Measurements from ENCODE around the gene SV2A. TPM values are rescaled to one million over a fixed set of nuclear protein-coding genes. Genes with fewer than 3 reads are reported as not detected.
A peak's percentile ranks its signal among the peaks of the same experiment; 100 is the strongest.
"Not testable (repeated sequence)": the region's sequence is repeated elsewhere in the genome, so short reads cannot be mapped to it uniquely, and the experiment has no call there.

SV2A gene
- total RNA-seq, 3 donors from 2014 or later, result 0.32 to 3.6 (median 2.2) TPM

DNA sequence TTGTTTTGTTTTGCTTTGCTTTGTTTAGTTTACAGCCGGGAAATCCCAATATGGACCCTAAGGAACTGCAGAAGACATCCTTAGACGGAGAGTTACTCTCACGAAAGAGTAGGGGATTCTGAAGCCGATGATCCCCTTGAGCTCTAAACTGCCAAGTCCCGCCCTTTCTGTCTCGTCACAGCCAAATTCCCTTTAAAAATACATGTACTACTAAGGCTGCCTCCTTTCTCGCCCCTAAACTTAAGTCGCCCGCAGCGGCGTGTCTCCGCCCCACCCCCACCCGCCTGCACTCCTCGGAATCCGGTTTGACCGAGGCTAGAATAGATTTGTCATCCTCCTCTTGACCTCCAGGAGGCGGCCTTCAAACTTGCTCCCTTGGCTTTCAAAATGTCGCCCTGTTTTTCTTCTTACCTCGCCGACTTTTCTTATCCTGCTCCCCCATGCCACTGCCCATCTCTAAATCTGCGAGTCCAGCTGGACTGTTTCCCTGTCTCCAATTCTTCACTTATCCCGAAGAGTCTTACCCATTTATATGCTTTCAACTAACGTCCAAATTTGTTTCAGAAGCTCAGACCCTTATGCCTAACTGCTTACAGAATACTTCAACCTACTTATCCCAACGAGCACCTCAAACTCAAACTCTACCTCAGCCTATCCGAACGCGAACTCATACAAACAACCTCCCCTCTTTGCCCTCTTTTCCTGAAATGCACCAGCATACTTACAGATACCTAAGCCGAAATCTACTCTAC is 29.2 kb downstream of the SV2A start:
- TF ChIP-seq POLR2A (IDR thresholded peaks at IDR 0.05), result no peak
- TF ChIP-seq, protein P1, sequence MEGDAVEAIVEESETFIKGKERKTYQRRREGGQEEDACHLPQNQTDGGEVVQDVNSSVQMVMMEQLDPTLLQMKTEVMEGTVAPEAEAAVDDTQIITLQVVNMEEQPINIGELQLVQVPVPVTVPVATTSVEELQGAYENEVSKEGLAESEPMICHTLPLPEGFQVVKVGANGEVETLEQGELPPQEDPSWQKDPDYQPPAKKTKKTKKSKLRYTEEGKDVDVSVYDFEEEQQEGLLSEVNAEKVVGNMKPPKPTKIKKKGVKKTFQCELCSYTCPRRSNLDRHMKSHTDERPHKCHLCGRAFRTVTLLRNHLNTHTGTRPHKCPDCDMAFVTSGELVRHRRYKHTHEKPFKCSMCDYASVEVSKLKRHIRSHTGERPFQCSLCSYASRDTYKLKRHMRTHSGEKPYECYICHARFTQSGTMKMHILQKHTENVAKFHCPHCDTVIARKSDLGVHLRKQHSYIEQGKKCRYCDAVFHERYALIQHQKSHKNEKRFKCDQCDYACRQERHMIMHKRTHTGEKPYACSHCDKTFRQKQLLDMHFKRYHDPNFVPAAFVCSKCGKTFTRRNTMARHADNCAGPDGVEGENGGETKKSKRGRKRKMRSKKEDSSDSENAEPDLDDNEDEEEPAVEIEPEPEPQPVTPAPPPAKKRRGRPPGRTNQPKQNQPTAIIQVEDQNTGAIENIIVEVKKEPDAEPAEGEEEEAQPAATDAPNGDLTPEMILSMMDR (IDR thresholded peaks at IDR 0.05), result peak; percentile 67 to 80 (median 68)
- TF ChIP-seq POLR2AphosphoS5 (IDR thresholded peaks at IDR 0.05), result peak in 1 of 3 donors; percentile 40
- DNase-seq (ENCODE audit: low spot score in 2 of 2), result peak; percentile 82 to 85
- intact Hi-C loops (cut with DNase I; ENCODE audit: low total_unique reads), result no loop called here

DNA sequence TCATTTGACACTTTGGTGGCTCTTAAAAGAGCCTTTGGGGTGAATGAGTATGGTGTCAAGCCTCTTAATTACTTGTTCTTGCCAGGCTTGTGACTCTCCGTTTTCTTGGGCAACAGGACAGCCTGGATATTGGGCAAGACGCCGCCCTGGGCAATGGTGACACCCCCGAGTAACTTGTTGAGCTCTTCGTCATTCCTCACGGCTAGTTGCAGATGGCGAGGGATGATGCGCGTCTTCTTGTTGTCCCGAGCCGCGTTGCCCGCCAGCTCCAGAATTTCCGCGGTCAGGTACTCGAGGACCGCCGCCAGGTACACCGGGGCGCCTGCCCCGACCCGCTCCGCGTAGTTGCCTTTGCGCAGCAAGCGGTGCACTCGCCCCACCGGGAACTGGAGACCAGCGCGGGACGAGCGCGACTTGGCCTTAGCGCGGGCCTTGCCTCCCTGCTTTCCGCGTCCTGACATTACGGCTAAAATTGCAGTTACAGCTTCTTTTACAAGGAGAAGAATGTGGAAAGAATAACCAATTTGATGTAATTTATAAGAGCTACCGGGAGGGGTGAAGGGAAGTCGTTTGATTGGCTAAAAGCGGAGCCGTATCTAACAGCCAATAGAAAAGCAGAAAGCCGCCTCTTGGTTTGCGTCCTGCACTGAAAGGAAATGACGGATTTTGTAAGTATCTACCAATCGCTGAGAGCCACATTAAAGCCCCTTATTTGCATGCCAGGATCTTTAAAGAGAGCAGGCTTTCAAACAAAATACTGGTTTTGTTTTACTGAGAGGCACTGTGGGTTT is 30.0 kb downstream of the SV2A start:
- H3K9me3 ChIP-seq, result no peaks in the 10 kb centered on the region
- H3K4me3 ChIP-seq, result peak overlapping the region; percentile 69 to 83 (median 78)
- H3K4me1 ChIP-seq, result peaks cover 0 to 13% of the 10 kb centered on the region in 2 donors
- H3K36me3 ChIP-seq, result no peaks in the 10 kb centered on the region
- H3K27me3 ChIP-seq, result no peaks in the 10 kb centered on the region
- peak; percentile 78 to 94 for DNase-seq (ENCODE audit: low spot score in 2 of 2)
- intact Hi-C loops (cut with DNase I; ENCODE audit: low total_unique reads), result no loop called here
- TF ChIP-seq POLR2AphosphoS5 (IDR thresholded peaks at IDR 0.05), result peak; percentile 98 to 99 (median 99)
- TF ChIP-seq POLR2A (IDR thresholded peaks at IDR 0.05), result peak; percentile 86
- TF ChIP-seq, protein P1 (IDR thresholded peaks at IDR 0.05), result peak; percentile 41 to 54 (median 50)
- H3K27ac ChIP-seq, result peak overlapping the region; percentile 99 to 100

More for the DNA sequence above, 29.2 kb downstream of the SV2A start:
- Histone ChIP-seq H3K9me3 (no peaks in the 10 kb centered on the region), H3K36me3 (no peaks in the 10 kb centered on the region), H3K4me1 (peaks cover 0 to 13% of the 10 kb centered on the region in 2 donors), H3K4me3 (peak overlapping the region; percentile 69 to 83 (median 78)), H3K27me3 (no peaks in the 10 kb centered on the region), H3K27ac (peak overlapping the region; percentile 99 to 100)

DNA sequence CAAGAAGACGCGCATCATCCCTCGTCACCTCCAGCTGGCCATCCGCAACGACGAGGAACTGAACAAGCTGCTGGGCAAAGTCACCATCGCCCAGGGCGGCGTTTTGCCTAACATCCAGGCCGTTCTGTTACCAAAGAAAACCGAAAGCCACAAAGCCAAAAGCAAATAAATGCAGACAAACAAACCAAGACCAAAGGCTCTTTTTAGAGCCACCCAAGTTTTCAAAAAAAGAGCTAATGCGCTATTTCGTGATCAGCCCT is 30.5 kb downstream of the SV2A start:
- DNase-seq (ENCODE audit: low spot score in 2 of 2); H3K9me3 ChIP-seq; H3K27me3 ChIP-seq; H3K36me3 ChIP-seq; intact Hi-C loops (cut with DNase I; ENCODE audit: low total_unique reads): not testable (repeated sequence)
- Histone ChIP-seq H3K4me3 (peak overlapping the region; percentile 69 to 83 (median 78)), H3K27ac (peak overlapping the region; percentile 99 to 100), H3K4me1 (peaks cover 0 to 13% of the 10 kb centered on the region in 2 donors)

DNA sequence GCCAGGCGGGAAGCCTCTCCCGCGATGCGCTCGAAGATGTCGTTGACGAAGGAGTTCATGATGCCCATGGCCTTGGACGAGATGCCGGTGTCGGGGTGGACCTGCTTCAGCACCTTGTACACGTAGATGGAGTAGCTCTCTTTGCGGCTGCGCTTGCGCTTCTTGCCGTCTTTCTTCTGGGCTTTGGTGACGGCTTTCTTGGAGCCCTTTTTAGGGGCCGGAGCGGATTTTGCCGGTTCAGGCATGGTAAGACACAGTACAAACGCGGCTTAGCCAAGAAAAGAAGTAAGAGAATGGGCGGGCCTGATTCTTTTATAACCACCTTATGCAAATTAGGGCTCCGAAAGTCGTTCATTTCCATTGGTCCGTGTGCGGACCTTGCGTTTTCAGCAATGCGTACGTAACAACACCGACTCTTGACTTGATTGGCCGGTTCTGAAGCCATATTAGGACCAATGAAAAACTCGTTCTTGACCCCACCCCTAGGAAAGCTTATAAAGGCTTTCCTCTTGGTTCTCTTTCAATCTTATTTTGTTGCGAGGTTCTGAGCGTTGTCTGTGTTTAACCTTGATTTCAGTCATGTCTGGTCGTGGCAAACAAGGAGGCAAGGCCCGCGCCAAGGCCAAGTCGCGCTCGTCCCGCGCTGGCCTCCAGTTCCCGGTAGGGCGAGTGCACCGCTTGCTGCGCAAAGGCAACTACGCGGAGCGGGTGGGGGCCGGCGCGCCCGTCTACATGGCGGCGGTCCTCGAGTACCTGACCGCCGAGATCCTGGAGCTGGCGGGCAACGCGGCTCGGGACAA is 31.0 kb downstream of the SV2A start:
- Histone ChIP-seq H3K4me1 (peaks cover 0 to 13% of the 10 kb centered on the region in 2 donors), H3K4me3 (peak overlapping the region; percentile 69 to 83 (median 78)), H3K27me3 (no peaks in the 10 kb centered on the region), H3K27ac (peak overlapping the region; percentile 99 to 100), H3K9me3 (no peaks in the 10 kb centered on the region), H3K36me3 (no peaks in the 10 kb centered on the region)
- DNase-seq (ENCODE audit: low spot score in 2 of 2), result peak; percentile 81 to 97
- intact Hi-C loops (cut with DNase I; ENCODE audit: low total_unique reads), result no loop called here
- TF ChIP-seq, protein P1 (IDR thresholded peaks at IDR 0.05), result peak in 2 of 3 donors; percentile 8 to 31
- peak; percentile 100 for TF ChIP-seq POLR2AphosphoS5 (IDR thresholded peaks at IDR 0.05)
- peak; percentile 99 for TF ChIP-seq POLR2A (IDR thresholded peaks at IDR 0.05)

DNA sequence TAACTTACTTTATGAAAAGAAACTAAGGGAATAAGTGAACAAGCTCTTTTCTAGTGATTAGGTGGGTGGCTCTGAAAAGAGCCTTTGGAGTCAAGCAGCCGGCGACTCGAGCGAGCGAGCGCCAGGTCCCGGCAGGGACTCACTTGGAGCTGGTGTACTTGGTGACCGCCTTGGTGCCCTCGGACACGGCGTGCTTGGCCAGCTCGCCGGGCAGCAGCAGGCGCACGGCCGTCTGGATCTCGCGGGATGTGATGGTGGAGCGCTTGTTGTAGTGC is 31.6 kb downstream of the SV2A start:
- H3K27me3 ChIP-seq; H3K9me3 ChIP-seq; intact Hi-C loops (cut with DNase I; ENCODE audit: low total_unique reads); H3K36me3 ChIP-seq; DNase-seq (ENCODE audit: low spot score in 2 of 2): not testable (repeated sequence)
- H3K4me3 ChIP-seq, result peak overlapping the region; percentile 69 to 83 (median 78)
- H3K27ac ChIP-seq, result peak overlapping the region; percentile 99 to 100
- H3K4me1 ChIP-seq, result peaks cover 0 to 13% of the 10 kb centered on the region in 2 donors
